PC-9 (cell line): ENCODE data around the gene USP10. TPM values are rescaled to one million over a fixed set of nuclear protein-coding genes. Genes with fewer than 3 reads are reported as not detected.
"Not testable (repeated sequence)": the region's sequence is repeated elsewhere in the genome, so short reads cannot be mapped to it uniquely, and the experiment has no call there.

Experiments used
- BruUV-seq: library from RNA; stranded (reverse); fragments of 400-500 nt; replicated peaks from 2 replicates; lab custom pipeline; 2021; lab: Mats Ljungman, UMichigan
- CTCF ChIA-PET: fragments of 300-600 bp; sonication (Branson Sonifier 250); formaldehyde crosslinking; loops from one replicate; lab custom pipeline; 2022; ENCODE audit warnings: antibody characterized with exemption; lab: Charles Lee
- POLR2A ChIA-PET: fragments of 300-600 bp; sonication (Branson Sonifier 250); formaldehyde crosslinking; loops from one replicate; lab custom pipeline; 2022; ENCODE audit warnings: antibody characterized with exemption; ENCODE audit not compliant: unreplicated experiment; lab: Charles Lee
- DNase-seq, 2 experiments: peaks; one replicate each; pipeline versions ENCODE4 v3.0.0 to v3.0.0-alpha.2; 2015 to 2022; ENCODE audit warnings: mixed read lengths in 1 of 2
- H2AFZ ChIP-seq: fragments of 200-600 bp; sonication (generic); 2 replicates; pipeline ENCODE4 v1.8.1; 2017; ENCODE audit warnings: antibody characterized with exemption
- H3F3A ChIP-seq: fragments of 200-600 bp; sonication (generic); 2 replicates; pipeline ENCODE4 v1.8.1; 2017; ENCODE audit warnings: antibody characterized with exemption, mild to moderate bottlenecking, low read depth; ENCODE audit not compliant: insufficient read depth
- H3K27ac ChIP-seq: fragments of 200-600 bp; sonication (generic); 2 replicates; pipeline ENCODE4 v1.6.1; 2016; ENCODE audit warnings: mixed run types
- H3K27me3 ChIP-seq: fragments of 200-600 bp; sonication (generic); 2 replicates; pipeline ENCODE4 v1.6.1; 2016; ENCODE audit warnings: low read depth, mixed run types; ENCODE audit not compliant: insufficient read depth
- H3K36me3 ChIP-seq: fragments of 200-600 bp; sonication (generic); 2 replicates; pipeline ENCODE4 v1.6.1; 2016; ENCODE audit warnings: low read depth, mixed run types
- H3K4me1 ChIP-seq: fragments of 200-600 bp; sonication (generic); replicated peaks from 2 replicates; pipeline ENCODE4 v1.6.1; 2016; ENCODE audit warnings: mixed run types; ENCODE audit not compliant: insufficient read depth
- H3K4me2 ChIP-seq: fragments of 200-600 bp; sonication (generic); 2 replicates; pipeline ENCODE4 v1.6.1; 2017; ENCODE audit warnings: mixed run types
- H3K4me3 ChIP-seq: fragments of 200-600 bp; sonication (generic); 2 replicates; pipeline ENCODE4 v1.6.1; 2016; ENCODE audit warnings: mixed run types
- H3K79me2 ChIP-seq: fragments of 200-600 bp; sonication (generic); 2 replicates; pipeline ENCODE4 v1.6.1; 2017; ENCODE audit warnings: low read depth, mixed run types
- H3K9me2 ChIP-seq: fragments of 200-600 bp; sonication (generic); 2 replicates; pipeline ENCODE4 v1.8.1; 2017; ENCODE audit warnings: mild to moderate bottlenecking; ENCODE audit not compliant: insufficient read depth
- H3K9me3 ChIP-seq: fragments of 200-600 bp; sonication (generic); 2 replicates; pipeline ENCODE4 v1.8.1; 2016; ENCODE audit warnings: low read depth; ENCODE audit not compliant: insufficient read depth
- H4K20me1 ChIP-seq: fragments of 200-600 bp; sonication (generic); 2 replicates; pipeline ENCODE4 v1.8.1; 2017; ENCODE audit not compliant: insufficient read depth
- CTCF ChIP-seq: fragments of 200-600 bp; sonication (generic); conservative IDR thresholded peaks from 2 replicates; pipeline ENCODE4 v1.6.1; 2017; ENCODE audit warnings: mixed run types, antibody characterized with exemption, mild to moderate bottlenecking, moderate library complexity
- EZH2 ChIP-seq: fragments of 200-600 bp; sonication (generic); IDR thresholded peaks from 2 replicates; pipeline ENCODE4 v1.8.0; 2017; ENCODE audit warnings: antibody characterized with exemption, low read depth
- intact Hi-C: fragments of 100-400 bp; cut with micrococcal nuclease; formaldehyde crosslinking; loops from one replicate; pipeline ENCODE4 v1.10.0; 2022; ENCODE audit not compliant: unreplicated experiment
- total RNA-seq: library from RNA; stranded (reverse); gene quantifications from 2 replicates; pipeline ENCODE4 v1.2.3, GENCODE V29; 2021

USP10 gene
- total RNA-seq, 1 experiment from 2014 or later: 109 TPM

DNA sequence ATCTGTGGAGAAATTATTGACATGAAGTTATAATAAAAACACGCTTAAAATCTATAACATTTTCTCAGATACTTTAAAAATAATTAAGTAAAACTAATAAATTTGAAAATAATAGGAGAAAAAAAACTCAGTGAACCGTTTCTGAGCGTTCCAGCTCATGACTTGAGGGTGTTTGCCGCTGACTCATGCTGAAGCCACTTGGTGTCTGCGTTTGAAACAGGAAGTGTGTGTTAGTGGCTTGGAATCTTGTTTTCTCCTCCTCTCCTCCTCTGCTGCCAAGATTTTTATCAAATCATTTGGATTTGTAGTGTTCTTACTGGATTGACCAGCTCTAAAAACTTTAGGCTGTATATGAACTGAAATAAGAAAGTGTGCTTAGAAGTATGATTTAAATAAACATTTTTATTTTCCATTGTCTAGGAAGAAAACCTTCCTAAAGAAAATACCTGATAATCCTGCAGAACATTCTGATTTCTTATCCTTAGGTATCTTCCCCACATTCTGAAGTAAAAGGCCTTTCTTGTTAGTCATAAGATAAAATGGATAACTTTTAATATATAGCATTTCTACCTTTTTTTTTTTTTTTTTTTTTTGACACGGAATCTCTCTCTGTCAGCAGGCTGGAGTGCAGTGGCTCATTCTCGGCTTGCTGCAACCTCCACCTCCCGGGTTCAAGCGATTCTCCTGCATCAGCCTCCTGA lies 30.8 kb downstream of the USP10 start:
- peaks cover 85% of the 10 kb centered on the region for H3F3A ChIP-seq
- H3K79me2 ChIP-seq: peaks cover 91% of the 10 kb centered on the region
- TF ChIP-seq CTCF (no peak), EZH2 (no peak)
- peak; percentile 62 to 91 for DNase-seq
- ChIA-PET POLR2A (interaction anchor here (0.5 to 0.6 kb wide), 3 partner anchors 19 to 228 kb away, joined by 3 to 6 read pairs (median 4); no protein-coding TSS in a partner anchor), CTCF (interaction anchor here (1.1 to 1.2 kb wide), 2 partner anchors 8 to 109 kb away, joined by 3 read pairs; no protein-coding TSS in a partner anchor)
- H3K9me2 ChIP-seq: no peaks in the 10 kb centered on the region
- peak overlapping the region; percentile 84 for H3K4me2 ChIP-seq
- no peak overlapping the region for H2AFZ ChIP-seq
- peaks cover 15% of the 10 kb centered on the region for H3K36me3 ChIP-seq
- peak overlapping the region; percentile 94 for H3K27ac ChIP-seq
- intact Hi-C loops: loop anchor here (2.0 kb wide), 1 partner anchor 226 kb away; the partner anchor contains the start of gene MEAK7
- TSS peak; percentile 7 for BruUV-seq
- H3K27me3 ChIP-seq: no peaks in the 10 kb centered on the region
- peak overlapping the region; percentile 51; the same call in 1 of the 2 replicates for H3K4me3 ChIP-seq
- no peaks in the 10 kb centered on the region for H3K9me3 ChIP-seq
- peaks cover 98% of the 10 kb centered on the region for H3K4me1 ChIP-seq
- 0 out of 2 replicates have a peak, but pooled peaks cover 3% of the 10 kb centered on the region for H4K20me1 ChIP-seq

DNA sequence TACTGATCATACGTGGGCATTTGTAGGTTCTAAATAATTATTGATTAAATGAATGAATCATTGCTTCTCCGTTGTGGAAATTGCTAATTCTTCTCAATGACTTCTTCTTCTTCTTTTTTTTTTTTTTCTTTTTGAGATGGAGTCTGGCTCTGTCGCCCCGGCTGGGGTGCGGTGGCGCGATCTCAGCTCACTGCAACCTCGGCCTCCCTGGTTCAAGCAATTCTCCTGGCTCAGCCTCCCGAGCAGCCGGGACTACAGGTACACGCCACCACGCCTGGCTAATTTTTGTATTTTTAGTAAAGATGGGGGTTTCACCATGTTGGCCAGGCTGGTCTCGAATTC lies 32.5 kb downstream of the USP10 start:
- Histone ChIP-seq H3K36me3 (peaks cover 15% of the 10 kb centered on the region), H3K4me1 (peaks cover 98% of the 10 kb centered on the region), H3K4me3 (0 out of 2 replicates have a peak overlapping the region, but pooled peaks have one; percentile 3), H3K79me2 (peaks cover 91% of the 10 kb centered on the region), H3F3A (peaks cover 83% of the 10 kb centered on the region), H3K27ac (peak overlapping the region; percentile 94), H3K4me2 (peak overlapping the region; percentile 84)
- H3K9me2 ChIP-seq, POLR2A ChIA-PET, H2AFZ ChIP-seq, H3K9me3 ChIP-seq, BruUV-seq, H3K27me3 ChIP-seq, H4K20me1 ChIP-seq, intact Hi-C loops, DNase-seq: not testable (repeated sequence)
- CTCF ChIA-PET: interaction anchor here (0.5 to 1.0 kb wide), 3 partner anchors 15 to 153 kb away, joined by 4 to 8 read pairs (median 5); no protein-coding TSS in a partner anchor

DNA sequence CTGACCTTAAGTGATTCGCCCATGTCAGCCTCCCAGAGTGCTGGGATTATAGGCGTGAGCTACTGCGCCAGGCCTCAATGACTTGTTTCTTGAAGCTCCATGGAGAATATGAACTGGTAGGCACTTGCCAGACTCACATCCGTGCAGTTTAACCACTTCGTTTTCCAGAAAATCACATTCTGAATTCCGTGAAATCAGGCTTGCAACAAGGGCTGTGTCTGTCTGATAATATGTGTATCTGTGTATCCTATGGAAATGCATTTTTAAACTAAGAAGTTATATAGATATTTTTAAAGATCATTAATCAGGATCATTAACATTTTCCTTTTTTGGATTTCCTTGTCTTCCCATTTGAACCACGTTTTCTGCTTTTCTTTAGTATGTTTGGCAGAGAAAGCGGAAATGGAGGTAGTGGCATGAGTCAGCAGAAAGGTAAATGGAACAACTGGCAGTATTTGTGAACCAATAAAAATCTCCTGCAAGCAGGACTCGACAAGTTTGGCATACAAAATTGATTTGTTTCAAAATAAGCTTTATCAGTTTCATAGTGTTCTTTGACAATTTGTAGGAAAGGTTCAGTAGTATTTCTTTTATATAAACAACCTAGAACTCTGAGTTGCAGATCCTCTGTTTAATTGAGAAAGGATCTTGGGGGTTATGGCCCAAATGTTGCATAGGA lies 33.0 kb downstream of the USP10 start:
- CTCF ChIA-PET: interaction anchor here (0.5 to 1.0 kb wide), 3 partner anchors 14 to 152 kb away, joined by 4 to 8 read pairs (median 5); no protein-coding TSS in a partner anchor
- Histone ChIP-seq H3K36me3 (peaks cover 15% of the 10 kb centered on the region), H3K27me3 (no peaks in the 10 kb centered on the region), H4K20me1 (peaks cover 13% of the 10 kb centered on the region), H3K9me3 (no peaks in the 10 kb centered on the region), H3K79me2 (peaks cover 91% of the 10 kb centered on the region), H3K4me2 (peak overlapping the region; percentile 84), H3K4me1 (peaks cover 97% of the 10 kb centered on the region), H2AFZ (no peak overlapping the region), H3F3A (peaks cover 84% of the 10 kb centered on the region), H3K4me3 (0 out of 2 replicates have a peak overlapping the region, but pooled peaks have one; percentile 3), H3K27ac (peak overlapping the region; percentile 94), H3K9me2 (no peaks in the 10 kb centered on the region)
- DNase-seq: no peak
- no peak for TF ChIP-seq EZH2
- no peak for TF ChIP-seq CTCF
- POLR2A ChIA-PET: no interaction called here
- no TSS peak for BruUV-seq
- intact Hi-C loops: no loop called here
